HG03521 (cell line): Measurements from ENCODE around the gene IL1RAP.

Experiments
- ATAC-seq: cut with Tn5 transposase; IDR thresholded peaks from one replicate; pipeline ENCODE4 v1.9.1; 2021; ENCODE audit warnings: mild to moderate bottlenecking, moderate library complexity; ENCODE audit not compliant: unreplicated experiment

The IL1RAP gene

GRCh38 chr3:190575437-190576185 lies 61.7 kb downstream of the IL1RAP start:
- ATAC-seq = no peak

- ATAC-seq = no peak
Measured at GRCh38 chr3:190577225-190577624, 63.3 kb downstream of the IL1RAP start.

- ATAC-seq = no peak
Measured at GRCh38 chr3:190579514-190580137, 65.7 kb downstream of the IL1RAP start.

- ATAC-seq = no peak
Measured at GRCh38 chr3:190580417-190580816, 66.5 kb downstream of the IL1RAP start.

- no peak for ATAC-seq
Measured at GRCh38 chr3:190581041-190581541, 67.2 kb downstream of the IL1RAP start.

- no peak for ATAC-seq
Measured at GRCh38 chr3:190582667-190583066, 68.8 kb downstream of the IL1RAP start.

- peak; percentile 3 for ATAC-seq
Measured at GRCh38 chr3:190585805-190586630, 72.1 kb downstream of the IL1RAP start.

- ATAC-seq = peak; percentile 92
Measured at GRCh38 chr3:190586631-190587011, 72.7 kb downstream of the IL1RAP start.

- no peak for ATAC-seq
Measured at GRCh38 chr3:190588570-190588969, 74.7 kb downstream of the IL1RAP start.

GRCh38 chr3:190589326-190589725 lies 75.4 kb downstream of the IL1RAP start:
- no peak for ATAC-seq

GRCh38 chr3:190591080-190591479 lies 77.2 kb downstream of the IL1RAP start:
- no peak for ATAC-seq

GRCh38 chr3:190593075-190593474 lies 79.2 kb downstream of the IL1RAP start:
- no peak for ATAC-seq

- no peak for ATAC-seq
Measured at GRCh38 chr3:190594171-190594570, 80.3 kb downstream of the IL1RAP start.

- no peak for ATAC-seq
Measured at GRCh38 chr3:190595179-190595795, 81.4 kb downstream of the IL1RAP start.

- no peak for ATAC-seq
Measured at GRCh38 chr3:190595807-190596206, 81.9 kb downstream of the IL1RAP start.

GRCh38 chr3:190596349-190597285 lies 82.7 kb downstream of the IL1RAP start:
- no peak for ATAC-seq

- ATAC-seq = no peak
Measured at GRCh38 chr3:190597291-190597690, 83.4 kb downstream of the IL1RAP start.

GRCh38 chr3:190601622-190602021 lies 87.7 kb downstream of the IL1RAP start:
- ATAC-seq = no peak

- no peak for ATAC-seq
Measured at GRCh38 chr3:190605385-190605784, 91.5 kb downstream of the IL1RAP start.

- ATAC-seq = no peak
Measured at GRCh38 chr3:190606596-190606995, 92.7 kb downstream of the IL1RAP start.
